Liver (tissue), 5 donors: ENCODE data around the gene B4GALT3. TPM values are rescaled to one million over a fixed set of nuclear protein-coding genes. Genes with fewer than 3 reads are reported as not detected.

Experiments
- polyA plus RNA-seq, 2 donors: library from polyadenylated mRNA; stranded (reverse) in 1 of 2; unstranded in 1 of 2; fragments of 200-250 nt in 1 of 2; fragments of >200 nt in 1 of 2; fragmentation: Nextera tagmentation in 1 of 2; extraction: Ambion mirVana in 1 of 2; gene quantifications; one replicate each; pipeline versions ENCODE4 v1.2.1 to v1.2.3, GENCODE V29; 2013 to 2015
- small RNA-seq: library from RNA; depleted of rRNA; stranded (forward); fragments of <200 nt; gene quantifications from one replicate; pipeline ENCODE3, GENCODE V24; 2014
- total RNA-seq, 2 donors: library from RNA; depleted of rRNA; stranded (reverse); fragments of >200 nt; gene quantifications; one replicate each; pipeline ENCODE4 v1.2.3, GENCODE V29; 2014
- donor health status: healthy.
- donor health status: healthy.
- donor health status: healthy.

Gene B4GALT3
- total and polyA plus RNA-seq, 4 donors, result 13.1 to 23.8 (median 14.7) TPM

Small RNAs within 50 kb of the gene (small RNA-seq; reads per million reads assigned to genes)
- gene RF01225, result not detected

Other genes starting within 250 kb of the B4GALT3 start
- gene ITLN2, start 222.7 kb downstream of the B4GALT3 start, total RNA-seq, result under 1 TPM in 1 of 2 donors, not detected in 1; 0.50 TPM
- under 1 TPM in 1 of 2 donors, not detected in 1; 0.12 TPM for gene ITLN2, start 222.7 kb downstream of the B4GALT3 start, polyA plus RNA-seq
- gene F11R, start 156.4 kb downstream of the B4GALT3 start, total RNA-seq, result 10 to 100 TPM; 45.9 to 80.4 TPM
- gene F11R, start 156.4 kb downstream of the B4GALT3 start, polyA plus RNA-seq, result 10 to 100 TPM; 25.8 to 45.3 TPM
- 10 to 100 TPM; 10.9 to 23.6 TPM for gene TSTD1, start 138.5 kb downstream of the B4GALT3 start, total RNA-seq
- 10 to 100 TPM; 45.9 to 67.5 TPM for gene TSTD1, start 138.5 kb downstream of the B4GALT3 start, polyA plus RNA-seq
- 10 to 100 TPM; 29.8 to 43.5 TPM for gene USF1, start 131.5 kb downstream of the B4GALT3 start, total RNA-seq
- 10 to 100 TPM; 19.2 to 24.5 TPM for gene USF1, start 131.5 kb downstream of the B4GALT3 start, polyA plus RNA-seq
- 1 to 10 TPM; 6.6 to 8.9 TPM for gene ARHGAP30, start 107.6 kb downstream of the B4GALT3 start, total RNA-seq
- gene ARHGAP30, start 107.6 kb downstream of the B4GALT3 start, polyA plus RNA-seq, result 1 to 10 TPM; 1.2 to 3.5 TPM
- gene NECTIN4, start 87.9 kb downstream of the B4GALT3 start, total RNA-seq, result not detected
- under 1 TPM in 1 of 2 donors, not detected in 1; 0.01 TPM for gene NECTIN4, start 87.9 kb downstream of the B4GALT3 start, polyA plus RNA-seq
- 1 to 10 TPM; 1.9 to 2.8 TPM for gene KLHDC9, start 79.1 kb downstream of the B4GALT3 start, total RNA-seq
- gene KLHDC9, start 79.1 kb downstream of the B4GALT3 start, polyA plus RNA-seq, result 1 to 10 TPM; 2.4 to 3.3 TPM
- gene PFDN2, start 59.5 kb downstream of the B4GALT3 start, total RNA-seq, result 10 to 100 TPM; 12.4 to 19.3 TPM
- 10 to 100 TPM; 48.7 to 61.9 TPM for gene PFDN2, start 59.5 kb downstream of the B4GALT3 start, polyA plus RNA-seq
- 10 to 100 TPM; 17.8 to 37.2 TPM for gene NIT1, start 59.4 kb downstream of the B4GALT3 start, total RNA-seq
- gene NIT1, start 59.4 kb downstream of the B4GALT3 start, polyA plus RNA-seq, result 10 to 100 TPM; 41.4 to 45.8 TPM
- 10 to 100 TPM; 13.8 to 16.7 TPM for gene DEDD, start 44.8 kb downstream of the B4GALT3 start, total RNA-seq
- gene DEDD, start 44.8 kb downstream of the B4GALT3 start, polyA plus RNA-seq, result 10 to 100 TPM; 15.2 to 17.7 TPM
- 10 to 100 TPM; 34.2 to 44.1 TPM for gene UFC1, start 23.5 kb downstream of the B4GALT3 start, total RNA-seq
- gene UFC1, start 23.5 kb downstream of the B4GALT3 start, polyA plus RNA-seq, result 10 to 100 TPM; 42.5 to 47.5 TPM
- 1 to 10 TPM; 7.2 to 9.0 TPM for gene USP21, start 18.0 kb downstream of the B4GALT3 start, total RNA-seq
- 1 to 10 TPM; 4.1 to 5.8 TPM for gene USP21, start 18.0 kb downstream of the B4GALT3 start, polyA plus RNA-seq
- gene PPOX, start 11.1 kb downstream of the B4GALT3 start, total RNA-seq, result 100 to 1,000 TPM in 1 of 2 donors, 1 to 10 TPM in 1; 6.2 to 106 TPM
- 1 to 10 TPM; 6.2 to 9.6 TPM for gene PPOX, start 11.1 kb downstream of the B4GALT3 start, polyA plus RNA-seq
- gene ADAMTS4, start 21.5 kb upstream of the B4GALT3 start, total RNA-seq, result 1 to 10 TPM in 1 of 2 donors, under 1 TPM in 1; 0.28 to 2.2 TPM
- gene ADAMTS4, start 21.5 kb upstream of the B4GALT3 start, polyA plus RNA-seq, result under 1 TPM; 0.21 to 0.48 TPM
- 100 to 1,000 TPM; 105 to 167 TPM for gene NDUFS2, start 24.9 kb upstream of the B4GALT3 start, total RNA-seq
- gene NDUFS2, start 24.9 kb upstream of the B4GALT3 start, polyA plus RNA-seq, result 100 to 1,000 TPM in 1 of 2 donors, 10 to 100 TPM in 1; 93.3 to 135 TPM
- gene FCER1G, start 37.8 kb upstream of the B4GALT3 start, total RNA-seq, result 10 to 100 TPM; 25.4 to 32.6 TPM
- gene FCER1G, start 37.8 kb upstream of the B4GALT3 start, polyA plus RNA-seq, result 10 to 100 TPM; 46.1 to 77.1 TPM
- 1,000 to 10,000 TPM; 5,041 to 8,644 TPM for gene APOA2, start 46.1 kb upstream of the B4GALT3 start, total RNA-seq
- over 10,000 TPM; 12,638 to 30,612 TPM for gene APOA2, start 46.1 kb upstream of the B4GALT3 start, polyA plus RNA-seq
- 1 to 10 TPM; 6.7 to 7.4 TPM for gene TOMM40L, start 48.6 kb upstream of the B4GALT3 start, total RNA-seq
- 10 to 100 TPM; 10.4 to 10.5 TPM for gene TOMM40L, start 48.6 kb upstream of the B4GALT3 start, polyA plus RNA-seq
- gene NR1I3, start 60.7 kb upstream of the B4GALT3 start, total RNA-seq, result 10 to 100 TPM; 10.4 to 52.3 TPM
- 100 to 1,000 TPM in 1 of 2 donors, 10 to 100 TPM in 1; 43.0 to 128 TPM for gene NR1I3, start 60.7 kb upstream of the B4GALT3 start, polyA plus RNA-seq
- 1 to 10 TPM; 5.9 to 8.7 TPM for gene PCP4L1, start 81.2 kb upstream of the B4GALT3 start, total RNA-seq
- 1 to 10 TPM; 1.1 to 4.1 TPM for gene PCP4L1, start 81.2 kb upstream of the B4GALT3 start, polyA plus RNA-seq
- 1 to 10 TPM in 1 of 2 donors, under 1 TPM in 1; 0.37 to 1.0 TPM for gene MPZ, start 132.5 kb upstream of the B4GALT3 start, total RNA-seq
- gene MPZ, start 132.5 kb upstream of the B4GALT3 start, polyA plus RNA-seq, result 1 to 10 TPM in 1 of 2 donors, under 1 TPM in 1; 0.97 to 7.4 TPM
- gene SDHC, start 136.9 kb upstream of the B4GALT3 start, total RNA-seq, result 100 to 1,000 TPM in 1 of 2 donors, 10 to 100 TPM in 1; 44.3 to 116 TPM
- 100 to 1,000 TPM in 1 of 2 donors, 10 to 100 TPM in 1; 77.7 to 247 TPM for gene SDHC, start 136.9 kb upstream of the B4GALT3 start, polyA plus RNA-seq
- not detected for gene CFAP126, start 190.4 kb upstream of the B4GALT3 start, total RNA-seq
- not detected for gene CFAP126, start 190.4 kb upstream of the B4GALT3 start, polyA plus RNA-seq